HepG2 (cell line): ENCODE data around the gene ARHGAP33.

Experiments used
- ATF1 ChIP-seq: IDR thresholded peaks from 2 replicates; pipeline ENCODE4 v1.6.1; 2016; ENCODE audit warnings: mild to moderate bottlenecking, control low read depth
- FOXP1 ChIP-seq, 2 experiments: fragments of 450-650 bp in 1 of 2; IDR thresholded peaks; 2 replicates each; pipeline ENCODE4 v1.6.1; 2017 to 2018; ENCODE audit warnings: antibody characterized with exemption in 1 of 2
- GABPB1 ChIP-seq: IDR thresholded peaks from 2 replicates; pipeline ENCODE4 v1.6.1; 2016; ENCODE audit warnings: mild to moderate bottlenecking, missing genetic modification reagents, moderate library complexity, missing compliant biosample characterization
- HNF4G ChIP-seq, 2 experiments: sonication (generic) in 1 of 2; formaldehyde crosslinking in 1 of 2; IDR thresholded peaks; 2 replicates each; pipeline versions ENCODE4 v1.4.0 to v1.6.1; 2011 to 2020; ENCODE audit warnings: borderline replicate concordance in 2 of 2, low read depth in 2 of 2, mild to moderate bottlenecking in 2 of 2, low read length in 1 of 2, missing genetic modification reagents in 1 of 2, moderate library complexity in 1 of 2
- MAX ChIP-seq: IDR thresholded peaks from 2 replicates; pipeline ENCODE4 v1.6.1; 2012; ENCODE audit warnings: inconsistent platforms
- NR2F6 ChIP-seq, 2 experiments: IDR thresholded peaks; 2 replicates each; pipeline ENCODE4 v1.6.1; 2016; ENCODE audit warnings: antibody characterized with exemption in 1 of 2, mild to moderate bottlenecking in 1 of 2
- POLR2A ChIP-seq, 2 experiments: IDR thresholded peaks; 2 replicates each; pipeline ENCODE4 v1.6.1; 2011; ENCODE audit warnings: low read depth in 2 of 2, low read length in 2 of 2, mild to moderate bottlenecking in 1 of 2, moderate library complexity in 1 of 2; ENCODE audit not compliant: insufficient read depth in 1 of 2

- TF ChIP-seq NR2F6 (IDR thresholded peaks at IDR 0.05) = no peak
- no peak for TF ChIP-seq NR2F6 (CRISPR knock-in tag; IDR thresholded peaks at IDR 0.05)
- TF ChIP-seq GABPB1 = peak; percentile 32; the same call in 1 of the 2 replicates
- no peak for TF ChIP-seq FOXP1 (IDR thresholded peaks at IDR 0.05)
- TF ChIP-seq FOXP1 (CRISPR knock-in tag; IDR thresholded peaks at IDR 0.05) = no peak
- TF ChIP-seq HNF4G (IDR thresholded peaks at IDR 0.05; ENCODE audit: borderline replicate concordance, low read depth, low read length) = no peak
- no peak for TF ChIP-seq HNF4G (CRISPR knock-in tag; IDR thresholded peaks at IDR 0.05; ENCODE audit: borderline replicate concordance, low read depth)
- TF ChIP-seq MAX = no peak
- TF ChIP-seq ATF1 (CRISPR knock-in tag) = no peak
- TF ChIP-seq POLR2A (IDR thresholded peaks at IDR 0.05; ENCODE audit: insufficient read depth in 1 of 2, low read depth in 2 of 2, low read length in 2 of 2) = no peak
These were observed 15.8 kb downstream of the ARHGAP33 start for GRCh38 chr19:35790981-35791813.
